A549 (cell line): ENCODE results near the gene DNAJC5G. TPM values are rescaled to one million over a fixed set of nuclear protein-coding genes. Genes with fewer than 3 reads are reported as not detected.

Experiments
- ATAC-seq, 2 experiments: fragments of 200-7000 bp in 1 of 2; fragments of >200 bp in 1 of 2; cut with Nextera tagmentation in 1 of 2; cut with Tn5 transposase in 1 of 2; 3 replicates each; pipeline versions ENCODE4 v1.8.0 to v1.9.1; 2018 to 2020; ENCODE audit warnings: mild to moderate bottlenecking in 1 of 2, moderate library complexity in 1 of 2
- CTCF ChIA-PET: fragments of 300-600 bp; sonication (Branson Sonifier 250); formaldehyde crosslinking; extraction: SDS; loops from one replicate; lab custom pipeline; 2021; ENCODE audit warnings: antibody characterized with exemption, inconsistent platforms; lab: Yijun Ruan, JAX
- POLR2A ChIA-PET: fragments of 350-600 bp; formaldehyde crosslinking; extraction: SDS; loops from one replicate; lab custom pipeline; 2021; ENCODE audit warnings: antibody characterized with exemption, inconsistent platforms; lab: Yijun Ruan, JAX
- DNase-seq, 2 experiments: peaks; one replicate each; pipeline versions ENCODE4 v3.0.0 to v3.0.0-alpha.2; 2011 to 2016; ENCODE audit warnings: low read depth in 1 of 2, low spot score in 1 of 2
- FAIRE-seq: peaks from 2 replicates; lab custom pipeline; 2011; peaks lifted over from hg19 to GRCh38; lab: Jason Lieb, UNC
- H3K27ac ChIP-seq, 2 experiments: fragments of >200 bp; sonication (Bioruptor Twin); formaldehyde crosslinking; 3 replicates each; pipeline ENCODE4 v1.5.1; 2016 to 2017
- H3K4me1 ChIP-seq: fragments of >200 bp; sonication (Bioruptor Twin); formaldehyde crosslinking; 3 replicates; pipeline ENCODE4 v1.6.1; 2016
- H3K4me2 ChIP-seq: fragments of >200 bp; sonication (Bioruptor Twin); formaldehyde crosslinking; 3 replicates; pipeline ENCODE4 v1.6.1; 2016
- H3K4me3 ChIP-seq: fragments of >200 bp; sonication (Bioruptor Twin); formaldehyde crosslinking; 3 replicates; pipeline ENCODE4 v1.5.1; 2016
- H3K9me3 ChIP-seq: fragments of >200 bp; sonication (Bioruptor Twin); formaldehyde crosslinking; 3 replicates; pipeline ENCODE4 v1.6.1; 2016
- BHLHE40 ChIP-seq: IDR thresholded peaks from 2 replicates; pipeline ENCODE4 v1.6.1; 2012; ENCODE audit warnings: low read depth, low read length, inconsistent platforms
- CHD4 ChIP-seq: fragments of 200-600 bp; sonication (generic); IDR thresholded peaks from 2 replicates; pipeline ENCODE4 v1.6.1; 2016; ENCODE audit warnings: antibody characterized with exemption, mild to moderate bottlenecking, borderline replicate concordance
- CTCF ChIP-seq: fragments of >200 bp; sonication (Bioruptor Twin); formaldehyde crosslinking; IDR thresholded peaks from 3 replicates; pipeline ENCODE4 v1.5.1; 2016
- ELK1 ChIP-seq: fragments of 150-350 bp; IDR thresholded peaks from 2 replicates; pipeline ENCODE4 v1.6.1; 2014; ENCODE audit warnings: low read depth, mild to moderate bottlenecking, low read length
- HEYL ChIP-seq: fragments of 250-450 bp; sonication (Bioruptor Pico); IDR thresholded peaks from 2 replicates; pipeline ENCODE4 v1.8.0; 2021; ENCODE audit warnings: mild to moderate bottlenecking, moderate library complexity
- HMGXB4 ChIP-seq: fragments of 250-450 bp; sonication (Bioruptor Pico); IDR thresholded peaks from 2 replicates; pipeline ENCODE4 v1.5.0; 2021; ENCODE audit warnings: mild to moderate bottlenecking, moderate library complexity, borderline replicate concordance
- HOXB5 ChIP-seq: fragments of 250-450 bp; sonication (Bioruptor Pico); IDR thresholded peaks from 2 replicates; pipeline ENCODE4 v1.5.0; 2020; ENCODE audit warnings: mild to moderate bottlenecking, moderate library complexity
- JUNB ChIP-seq: fragments of >200 bp; sonication (Bioruptor Twin); formaldehyde crosslinking; IDR thresholded peaks from 2 replicates; pipeline ENCODE4 v1.6.1; 2016
- KDM5A ChIP-seq: fragments of 200-600 bp; sonication (generic); IDR thresholded peaks from 2 replicates; pipeline ENCODE4 v1.6.1; 2016; ENCODE audit warnings: antibody characterized with exemption, mild to moderate bottlenecking
- NPAS2 ChIP-seq: fragments of 250-450 bp; sonication (Bioruptor Pico); IDR thresholded peaks from 2 replicates; pipeline ENCODE4 v1.8.0; 2022; ENCODE audit warnings: mild to moderate bottlenecking, moderate library complexity, borderline replicate concordance
- POLR2AphosphoS2 ChIP-seq: conservative IDR thresholded peaks from 2 replicates; pipeline ENCODE4 v1.6.1; 2012; ENCODE audit warnings: low read length, improper control_type of control experiment, inconsistent platforms
- REST ChIP-seq: fragments of 200-600 bp; sonication (generic); IDR thresholded peaks from 2 replicates; pipeline ENCODE4 v1.6.1; 2016; ENCODE audit warnings: antibody characterized with exemption, mild to moderate bottlenecking, moderate library complexity
- ZC3H11A ChIP-seq: fragments of 450-650 bp; IDR thresholded peaks from 2 replicates; pipeline ENCODE4 v1.6.1; 2014; ENCODE audit warnings: antibody characterized with exemption, mild to moderate bottlenecking
- ZNF302 ChIP-seq: fragments of 250-450 bp; sonication (Bioruptor Pico); IDR thresholded peaks from 2 replicates; pipeline ENCODE4 v1.9.0; 2021; ENCODE audit warnings: inconsistent platforms, mild to moderate bottlenecking, moderate library complexity
- WGBS: methylation state at CpG from one replicate; pipeline ENCODE4 v1.1.6; 2017; ENCODE audit errors: missing lambda C conversion rate; 5-methylcytosine and 5-hydroxymethylcytosine counted together
- polyA plus RNA-seq, 4 experiments: library from polyadenylated mRNA; depleted of rRNA in 3 of 4; stranded (reverse); fragments of >200 nt; fragmentation: RNase III in 1 of 4; extraction: RNeasy Plus Mini Kit Qiagen cat#74134 plus additional on column Dnase treatment in 1 of 4; gene quantifications; 2 replicates in 3 of 4; 3 replicates in 1 of 4; pipeline ENCODE4 v1.2.3, GENCODE V29; 2011 to 2017
- TF ChIP-seq, protein P1 (sequence below): fragments of >200 bp; sonication (Bioruptor Twin); formaldehyde crosslinking; IDR thresholded peaks from 3 replicates; pipeline ENCODE4 v1.6.1; 2016
- TF ChIP-seq, protein P2 (sequence below): fragments of 250-450 bp; sonication (Bioruptor Pico); IDR thresholded peaks from 2 replicates; pipeline ENCODE4 v1.5.0; 2020; ENCODE audit warnings: low read depth, mild to moderate bottlenecking, moderate library complexity
- TF ChIP-seq, protein P3 (sequence below): fragments of >200 bp; sonication (Bioruptor Twin); formaldehyde crosslinking; IDR thresholded peaks from 2 replicates; pipeline ENCODE4 v1.6.1; 2016

DNAJC5G gene
- polyA plus RNA-seq, 2 of the 4 experiments (the other 2 are of a cell fraction): not detected

DNA sequence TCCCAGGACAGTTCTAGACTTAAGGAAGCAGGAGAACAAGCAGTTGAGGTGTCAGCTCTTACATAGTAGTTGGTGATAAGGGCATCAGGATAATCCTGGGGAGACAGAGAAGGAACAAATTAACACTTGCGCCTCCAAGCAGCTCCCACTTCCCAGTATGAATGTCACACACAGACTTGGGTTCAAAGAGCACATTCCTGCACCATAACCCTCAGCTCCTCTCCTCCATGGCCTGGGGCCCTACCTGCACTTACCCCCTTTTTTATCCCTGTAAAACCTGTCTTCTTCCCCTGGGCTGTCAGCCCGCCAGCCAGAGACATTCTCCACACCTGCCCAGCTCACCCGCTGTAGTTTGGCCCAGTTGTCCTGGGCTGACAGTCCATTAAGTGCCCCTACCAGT, 36.9 kb downstream of the DNAJC5G start:
- Histone ChIP-seq H3K9me3 (no peaks in the 10 kb centered on the region), H3K4me2 (no peak overlapping the region), H3K27ac (no peak overlapping the region), H3K4me3 (no peak overlapping the region), H3K4me1 (no peaks in the 10 kb centered on the region)
- ChIA-PET POLR2A (no interaction called here), CTCF (interaction anchor here (0.9 to 12.8 kb wide), 8 partner anchors 9 to 370 kb away, joined by 3 to 171 read pairs (median 4); partner anchors contain the start of gene TRIM54)
- ATAC-seq (no peak), DNase-seq (no peak), FAIRE-seq (no peak)
- TF ChIP-seq HEYL (CRISPR knock-in tag) (no peak), REST (no peak), NPAS2 (CRISPR knock-in tag) (no peak), HMGXB4 (CRISPR knock-in tag) (no peak), KDM5A (no peak), CTCF (no peak), BHLHE40 (no peak)
- TF ChIP-seq, protein P1, sequence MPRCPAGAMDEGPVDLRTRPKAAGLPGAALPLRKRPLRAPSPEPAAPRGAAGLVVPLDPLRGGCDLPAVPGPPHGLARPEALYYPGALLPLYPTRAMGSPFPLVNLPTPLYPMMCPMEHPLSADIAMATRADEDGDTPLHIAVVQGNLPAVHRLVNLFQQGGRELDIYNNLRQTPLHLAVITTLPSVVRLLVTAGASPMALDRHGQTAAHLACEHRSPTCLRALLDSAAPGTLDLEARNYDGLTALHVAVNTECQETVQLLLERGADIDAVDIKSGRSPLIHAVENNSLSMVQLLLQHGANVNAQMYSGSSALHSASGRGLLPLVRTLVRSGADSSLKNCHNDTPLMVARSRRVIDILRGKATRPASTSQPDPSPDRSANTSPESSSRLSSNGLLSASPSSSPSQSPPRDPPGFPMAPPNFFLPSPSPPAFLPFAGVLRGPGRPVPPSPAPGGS: no peak
- TF ChIP-seq, protein P2, sequence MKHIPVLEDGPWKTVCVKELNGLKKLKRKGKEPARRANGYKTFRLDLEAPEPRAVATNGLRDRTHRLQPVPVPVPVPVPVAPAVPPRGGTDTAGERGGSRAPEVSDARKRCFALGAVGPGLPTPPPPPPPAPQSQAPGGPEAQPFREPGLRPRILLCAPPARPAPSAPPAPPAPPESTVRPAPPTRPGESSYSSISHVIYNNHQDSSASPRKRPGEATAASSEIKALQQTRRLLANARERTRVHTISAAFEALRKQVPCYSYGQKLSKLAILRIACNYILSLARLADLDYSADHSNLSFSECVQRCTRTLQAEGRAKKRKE: no peak
- WGBS: 96% methylated on average over 3 of the region's 3 CpGs

DNA sequence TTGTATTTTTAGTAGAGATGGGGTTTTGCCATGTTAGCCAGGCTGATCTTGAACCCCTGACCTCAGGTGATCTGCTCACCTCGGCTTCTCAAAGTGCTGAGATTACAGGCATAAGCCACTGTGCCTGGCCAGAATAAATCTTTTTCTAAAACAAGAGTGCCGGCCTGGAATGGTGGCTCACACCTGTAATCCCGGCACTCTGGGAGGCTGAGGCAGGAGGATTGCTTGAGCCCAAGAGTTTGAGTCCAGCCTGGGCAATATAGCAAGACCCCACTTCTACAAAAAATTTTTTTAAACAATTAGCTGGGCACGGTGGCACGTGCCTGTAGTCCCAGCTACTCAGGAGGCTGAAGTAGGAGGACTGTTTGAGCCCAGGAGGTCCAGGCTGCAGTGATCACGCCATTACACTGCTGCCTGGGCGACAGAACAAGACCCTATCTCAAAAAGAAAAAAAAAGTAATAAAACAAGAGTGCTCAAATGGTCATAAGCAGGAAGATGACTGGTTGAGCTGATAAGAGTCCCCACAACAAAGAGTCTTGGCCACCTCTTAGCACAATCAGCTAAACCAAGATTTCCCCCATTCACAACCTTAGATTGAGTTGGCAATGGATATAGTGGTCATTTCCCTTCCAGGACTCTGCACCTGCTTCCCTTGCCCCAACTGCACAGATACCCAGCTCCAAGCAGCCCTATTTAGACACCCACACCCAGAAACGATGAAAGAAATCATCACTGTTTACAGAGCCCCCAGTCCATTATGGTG, 38.8 kb downstream of the DNAJC5G start:
- Histone ChIP-seq H3K27ac (no peak overlapping the region), H3K9me3 (no peaks in the 10 kb centered on the region), H3K4me3 (no peak overlapping the region), H3K4me2 (no peak overlapping the region), H3K4me1 (no peaks in the 10 kb centered on the region)
- ChIA-PET CTCF (interaction anchor here (0.8 to 12.8 kb wide), 9 partner anchors 11 to 227 kb away, joined by 3 to 171 read pairs (median 4); partner anchors contain the start of genes EIF2B4 and KHK), POLR2A (interaction anchor here (1.5 kb wide), 1 partner anchor 8 kb away, joined by 4 read pairs; the partner anchor contains the start of gene MPV17)
- TF ChIP-seq CHD4: no peak
- TF ChIP-seq POLR2AphosphoS2: no peak
- TF ChIP-seq HEYL (CRISPR knock-in tag): no peak
- TF ChIP-seq ZC3H11A: no peak
- TF ChIP-seq JUNB: no peak
- no peak for TF ChIP-seq ELK1
- TF ChIP-seq, protein P2: no peak
- no peak for TF ChIP-seq HOXB5 (CRISPR knock-in tag)
- TF ChIP-seq, protein P3, sequence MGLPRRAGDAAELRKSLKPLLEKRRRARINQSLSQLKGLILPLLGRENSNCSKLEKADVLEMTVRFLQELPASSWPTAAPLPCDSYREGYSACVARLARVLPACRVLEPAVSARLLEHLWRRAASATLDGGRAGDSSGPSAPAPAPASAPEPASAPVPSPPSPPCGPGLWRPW: no peak
- TF ChIP-seq ZNF302 (CRISPR knock-in tag): no peak
- ATAC-seq (no peak), FAIRE-seq (no peak), DNase-seq (no peak)
- WGBS: 85% methylated on average over 8 of the region's 8 CpGs
